DOHH2 (cell line): Measurements from ENCODE around the gene GLDC.
A peak's percentile ranks its signal among the peaks of the same experiment; 100 is the strongest.
"Not testable (repeated sequence)": the region's sequence is repeated elsewhere in the genome, so short reads cannot be mapped to it uniquely, and the experiment has no call there.

Experiments used
- H3F3A ChIP-seq: fragments of 200-600 bp; sonication (generic), shearing (Covaris generic); 2 replicates; pipeline ENCODE4 v1.6.0; 2016; ENCODE audit warnings: antibody characterized with exemption, mild to moderate bottlenecking; ENCODE audit not compliant: control insufficient read depth, insufficient read depth
- H3K27ac ChIP-seq: fragments of 200-600 bp; sonication (generic); 2 replicates; pipeline ENCODE4 v1.5.1; 2014; ENCODE audit warnings: low read depth, mild to moderate bottlenecking, low read length, moderate library complexity
- H3K27me3 ChIP-seq: fragments of 200-600 bp; sonication (generic); 2 replicates; pipeline ENCODE4 v1.6.1; 2014; ENCODE audit warnings: mild to moderate bottlenecking, low read length, mixed read lengths; ENCODE audit not compliant: control insufficient read depth
- H3K36me3 ChIP-seq: fragments of 200-600 bp; sonication (generic); 2 replicates; pipeline ENCODE4 v1.6.1; 2014; ENCODE audit warnings: mild to moderate bottlenecking, low read length, moderate library complexity, mixed read lengths; ENCODE audit not compliant: control insufficient read depth
- H3K4me1 ChIP-seq: fragments of 200-600 bp; sonication (generic); 2 replicates; pipeline ENCODE4 v1.6.1; 2014; ENCODE audit warnings: mild to moderate bottlenecking, low read length, mixed read lengths; ENCODE audit not compliant: control insufficient read depth
- H3K4me2 ChIP-seq: fragments of 200-600 bp; sonication (generic); 2 replicates; pipeline ENCODE4 v1.6.0; 2014; ENCODE audit warnings: mild to moderate bottlenecking, low read length, moderate library complexity
- H3K4me3 ChIP-seq: fragments of 200-600 bp; sonication (generic); 2 replicates; pipeline ENCODE4 v1.5.1; 2014; ENCODE audit warnings: mild to moderate bottlenecking, low read length, mixed read lengths
- H3K79me2 ChIP-seq: fragments of 200-600 bp; sonication (generic); 2 replicates; pipeline ENCODE4 v1.6.1; 2014; ENCODE audit warnings: mild to moderate bottlenecking, low read length, mixed read lengths; ENCODE audit not compliant: control insufficient read depth
- H3K9me2 ChIP-seq: fragments of 200-600 bp; sonication (generic); replicated peaks from 2 replicates; pipeline ENCODE4 v1.6.1; 2014; ENCODE audit warnings: mild to moderate bottlenecking, low read length, mixed read lengths; ENCODE audit not compliant: control insufficient read depth
- H3K9me3 ChIP-seq: fragments of 200-600 bp; sonication (generic); 2 replicates; pipeline ENCODE4 v1.6.1; 2014; ENCODE audit warnings: antibody characterized with exemption, low read length, mixed read lengths; ENCODE audit not compliant: control insufficient read depth, insufficient read depth
- H4K20me1 ChIP-seq: fragments of 200-600 bp; sonication (generic); 2 replicates; pipeline ENCODE4 v1.6.0; 2014; ENCODE audit warnings: low read depth, mild to moderate bottlenecking, antibody characterized with exemption, low read length, moderate library complexity; ENCODE audit not compliant: control insufficient read depth, insufficient read depth
- EZH2phosphoT487 ChIP-seq: fragments of 200-600 bp; sonication (generic); IDR thresholded peaks from 2 replicates; pipeline ENCODE4 v1.6.1; 2017; ENCODE audit warnings: borderline replicate concordance, mild to moderate bottlenecking, antibody characterized with exemption, low read length, moderate library complexity, mixed read lengths
- TF ChIP-seq, protein P1 (sequence below): fragments of 200-600 bp; sonication (generic); IDR thresholded peaks from one replicate; pipeline ENCODE4 v1.5.1; 2014; ENCODE audit warnings: antibody characterized with exemption, mild to moderate bottlenecking, low read depth, low read length; ENCODE audit not compliant: poor library complexity, severe bottlenecking

The GLDC gene

DNA sequence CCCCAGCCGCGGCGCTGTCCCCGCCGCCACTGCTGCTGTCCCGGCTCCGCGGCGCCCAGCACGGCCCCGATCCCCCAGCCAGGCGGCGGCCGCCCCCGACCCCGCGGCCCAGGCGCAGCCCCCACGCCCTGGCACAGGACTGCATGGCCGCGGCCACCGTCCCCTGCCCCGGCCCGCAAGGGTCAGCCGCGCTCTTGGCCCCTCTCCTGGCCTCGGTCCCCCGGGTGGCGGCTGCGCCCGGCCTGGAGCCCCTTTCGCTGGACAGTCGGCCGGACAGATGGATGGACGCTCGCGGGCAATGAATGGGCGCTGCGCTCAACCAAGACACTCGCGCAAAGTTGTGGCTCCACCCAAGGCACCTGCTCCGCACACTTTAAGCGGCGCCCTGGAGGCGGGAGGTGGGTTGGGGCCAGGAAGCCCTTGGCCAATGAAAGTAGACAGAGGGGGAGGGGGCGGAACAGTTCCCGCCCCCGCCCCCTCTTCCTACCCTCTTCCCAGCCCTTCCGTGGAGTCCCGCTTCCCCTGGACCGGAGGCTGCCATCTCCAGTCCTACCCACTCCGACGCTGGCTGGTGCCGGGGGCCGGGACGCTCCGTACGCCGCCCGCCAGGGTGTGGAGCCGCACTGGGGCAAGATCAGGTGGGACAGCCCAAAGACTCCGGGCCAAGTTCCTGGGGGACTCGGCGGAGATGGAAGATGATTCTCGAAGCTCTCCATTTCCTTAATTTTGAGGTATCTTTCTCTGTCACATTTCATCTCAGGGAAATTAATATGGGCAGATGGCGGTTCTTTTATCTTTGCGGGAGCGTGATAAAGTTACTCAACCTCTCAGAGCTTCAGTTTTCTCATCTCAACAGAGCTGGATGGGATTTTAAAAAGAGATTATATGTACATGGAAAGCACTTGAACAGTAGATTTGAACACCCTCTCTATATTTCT, at the start of gene GLDC:
TSS of gene GLDC (minus strand) at position 375 of the 938 bp plus-strand sequence. CDS start at position 145, 230 bp downstream.
- no peaks in the 10 kb centered on the region for H3K9me3 ChIP-seq
- no peaks in the 10 kb centered on the region for H3K9me2 ChIP-seq
- no peaks in the 10 kb centered on the region for H3K79me2 ChIP-seq
- H3K4me1 ChIP-seq = no peaks in the 10 kb centered on the region
- no peaks in the 10 kb centered on the region for H4K20me1 ChIP-seq
- H3F3A ChIP-seq = no peaks in the 10 kb centered on the region
- peaks cover 49% of the 10 kb centered on the region for H3K27me3 ChIP-seq
- no peaks in the 10 kb centered on the region for H3K36me3 ChIP-seq
- TF ChIP-seq EZH2phosphoT487 = no peak; the same call in 1 of the 2 replicates
- TF ChIP-seq, protein P1, sequence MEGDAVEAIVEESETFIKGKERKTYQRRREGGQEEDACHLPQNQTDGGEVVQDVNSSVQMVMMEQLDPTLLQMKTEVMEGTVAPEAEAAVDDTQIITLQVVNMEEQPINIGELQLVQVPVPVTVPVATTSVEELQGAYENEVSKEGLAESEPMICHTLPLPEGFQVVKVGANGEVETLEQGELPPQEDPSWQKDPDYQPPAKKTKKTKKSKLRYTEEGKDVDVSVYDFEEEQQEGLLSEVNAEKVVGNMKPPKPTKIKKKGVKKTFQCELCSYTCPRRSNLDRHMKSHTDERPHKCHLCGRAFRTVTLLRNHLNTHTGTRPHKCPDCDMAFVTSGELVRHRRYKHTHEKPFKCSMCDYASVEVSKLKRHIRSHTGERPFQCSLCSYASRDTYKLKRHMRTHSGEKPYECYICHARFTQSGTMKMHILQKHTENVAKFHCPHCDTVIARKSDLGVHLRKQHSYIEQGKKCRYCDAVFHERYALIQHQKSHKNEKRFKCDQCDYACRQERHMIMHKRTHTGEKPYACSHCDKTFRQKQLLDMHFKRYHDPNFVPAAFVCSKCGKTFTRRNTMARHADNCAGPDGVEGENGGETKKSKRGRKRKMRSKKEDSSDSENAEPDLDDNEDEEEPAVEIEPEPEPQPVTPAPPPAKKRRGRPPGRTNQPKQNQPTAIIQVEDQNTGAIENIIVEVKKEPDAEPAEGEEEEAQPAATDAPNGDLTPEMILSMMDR = no peak
- H3K27ac ChIP-seq = no peak within 1 kb of the TSS
- H3K4me2 ChIP-seq = peak within 1 kb of the TSS; percentile 44
- peak within 1 kb of the TSS; percentile 60 for H3K4me3 ChIP-seq

DNA sequence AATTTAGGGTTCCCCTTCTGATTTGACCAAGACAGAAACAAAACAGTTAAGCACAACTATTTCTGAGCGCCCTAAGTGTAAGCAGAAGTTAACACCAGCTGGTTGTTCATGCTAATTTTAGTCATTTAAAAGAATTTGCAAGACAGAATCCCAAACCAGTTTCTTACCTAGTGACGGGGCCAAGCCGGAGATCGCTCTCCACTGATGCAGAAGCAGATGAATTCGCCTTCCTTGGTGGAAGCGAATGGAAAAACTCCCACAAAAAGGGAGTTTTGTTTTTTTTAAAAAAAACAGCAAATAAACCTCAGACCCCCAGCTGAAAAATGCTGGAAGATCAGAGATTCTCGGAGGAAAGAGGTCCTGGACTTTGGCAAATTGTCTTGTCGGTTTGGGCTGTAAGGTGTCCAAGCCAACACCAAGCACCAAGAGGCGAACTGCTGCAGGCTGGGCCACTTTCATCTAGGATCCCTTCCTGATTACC, 47.4 kb upstream of the GLDC start:
- peak overlapping the region; percentile 55 for H3K4me2 ChIP-seq
- H3K4me1 ChIP-seq = peaks cover 71% of the 10 kb centered on the region
- no peaks in the 10 kb centered on the region for H3K9me2 ChIP-seq
- peak overlapping the region; percentile 61 for H3K27ac ChIP-seq
- H3F3A ChIP-seq = peaks cover 37% of the 10 kb centered on the region
- H3K9me3 ChIP-seq = no peaks in the 10 kb centered on the region
- H3K79me2 ChIP-seq = peaks cover 4% of the 10 kb centered on the region
- no peaks in the 10 kb centered on the region for H3K27me3 ChIP-seq
- TF ChIP-seq, protein P1 = no peak
- TF ChIP-seq EZH2phosphoT487 = no peak
- no peaks in the 10 kb centered on the region for H4K20me1 ChIP-seq
- H3K4me3 ChIP-seq = peak overlapping the region; percentile 35
- no peaks in the 10 kb centered on the region; the same call in 1 of the 2 replicates for H3K36me3 ChIP-seq

DNA sequence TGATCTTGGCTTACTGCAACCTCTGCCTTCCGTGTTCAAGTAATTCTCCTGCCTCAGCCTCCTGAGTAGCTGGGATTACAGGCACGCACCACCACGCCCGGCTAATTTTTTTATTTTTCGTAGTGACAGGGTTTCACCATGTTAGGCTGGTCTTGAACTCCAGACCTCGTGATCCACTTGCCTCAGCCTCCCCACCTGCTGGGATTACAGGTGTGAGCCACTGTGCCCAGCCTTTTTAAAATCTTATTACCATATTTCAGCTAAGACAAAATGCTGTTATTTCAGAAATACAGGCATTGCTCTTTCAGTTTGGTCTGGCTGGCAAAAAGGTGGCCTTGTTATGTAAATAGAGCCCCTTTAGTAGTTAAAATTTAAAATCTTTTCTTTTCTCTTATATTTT, 46.9 kb upstream of the GLDC start:
- H3K27ac ChIP-seq = peak overlapping the region; percentile 61
- peak overlapping the region; percentile 35 for H3K4me3 ChIP-seq
- H3K4me1 ChIP-seq = peaks cover 71% of the 10 kb centered on the region
- peaks cover 37% of the 10 kb centered on the region for H3F3A ChIP-seq
- no peaks in the 10 kb centered on the region for H3K27me3 ChIP-seq
- H3K9me2 ChIP-seq = no peaks in the 10 kb centered on the region
- H3K4me2 ChIP-seq = peak overlapping the region; percentile 55
- H3K36me3 ChIP-seq = no peaks in the 10 kb centered on the region; the same call in 1 of the 2 replicates
- no peak for TF ChIP-seq EZH2phosphoT487
- TF ChIP-seq, protein P1 = no peak
- no peaks in the 10 kb centered on the region for H3K9me3 ChIP-seq
- no peaks in the 10 kb centered on the region for H4K20me1 ChIP-seq
- peaks cover 7% of the 10 kb centered on the region for H3K79me2 ChIP-seq

DNA sequence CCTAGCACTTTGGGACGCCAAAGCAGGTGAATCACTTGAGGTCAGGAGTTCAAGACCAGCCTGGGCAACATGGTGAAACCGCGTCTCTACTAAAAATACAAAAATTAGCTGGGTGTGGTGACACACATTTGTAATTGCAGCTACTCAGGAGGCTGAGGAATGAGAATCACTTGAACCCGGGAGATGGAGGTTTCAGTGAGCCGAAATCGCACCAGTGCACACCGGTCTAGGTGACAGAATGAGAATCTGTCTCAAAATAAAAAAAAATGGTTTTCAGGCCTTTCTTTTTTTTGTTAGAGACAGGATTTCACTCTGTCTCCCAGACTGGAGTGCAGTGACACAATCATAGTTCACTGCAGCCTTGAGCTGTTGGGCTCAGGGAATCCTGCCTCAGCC, 45.1 kb upstream of the GLDC start:
- H3K4me1 ChIP-seq = peaks cover 79% of the 10 kb centered on the region
- H4K20me1 ChIP-seq, H3K36me3 ChIP-seq, H3K9me2 ChIP-seq, H3K27me3 ChIP-seq, H3K9me3 ChIP-seq, H3K79me2 ChIP-seq: not testable (repeated sequence)
- peaks cover 40% of the 10 kb centered on the region for H3F3A ChIP-seq
- peak overlapping the region; percentile 83 for H3K4me2 ChIP-seq
- H3K4me3 ChIP-seq = peak overlapping the region; percentile 60
- peak overlapping the region; percentile 92 for H3K27ac ChIP-seq
